ENCODE data around the gene EAF2. TPM values are rescaled to one million over a fixed set of nuclear protein-coding genes. Genes with fewer than 3 reads are reported as not detected.
"Not testable (repeated sequence)": the region's sequence is repeated elsewhere in the genome, so short reads cannot be mapped to it uniquely, and the experiment has no call there.

EAF2 gene
- total and polyA plus RNA-seq, 2 of the 13 experiments (the other 11 are each of a cell fraction or from before 2014, with no cell fraction given): 4.0 to 14.6 TPM

GRCh38 chr3:121855555-121855954 lies 20.5 kb downstream of the EAF2 start:
- ChIA-PET POLR2A (no interaction called here), CTCF (ENCODE audit: low intra/inter-chr PET ratio, low total read pairs) (interaction anchor here (1.6 kb wide), 1 partner anchor 140 kb away, joined by 4 read pairs; no protein-coding TSS in a partner anchor)
- TF ChIP-seq CTCF (CRISPR knock-in tag; IDR thresholded peaks at IDR 0.05) (peak; percentile 57), ONECUT2 (CRISPR knock-in tag; IDR thresholded peaks at IDR 0.05) (no peak), STAG1 (CRISPR knock-in tag; IDR thresholded peaks at IDR 0.05) (peak; percentile 59)
- no peak overlapping the region for H3K4me3 ChIP-seq (replicated peaks in 1 of 3; ENCODE audit: insufficient read depth in 1 of 3, low read depth in 2 of 3, low read length in 3 of 3)
- BruUV-seq (replicated peaks): no TSS peak
- ATAC-seq (0 out of 3 replicates have a peak, but pooled peaks have one; percentile 34), DNase-seq (ENCODE audit: low spot score) (peak; percentile 15), FAIRE-seq (no peak)
- WGBS (ENCODE audit: low lambda C conversion rate): 71% methylated on average over 5 of the region's 5 CpGs
- H3K4me2 ChIP-seq (ENCODE audit: low read depth, low read length): no peak overlapping the region
- no peaks in the 10 kb centered on the region for H3K4me1 ChIP-seq (ENCODE audit: insufficient read depth, low read length)
- H2AFZ ChIP-seq (ENCODE audit: low read length): no peak overlapping the region
- H4K20me1 ChIP-seq (ENCODE audit: insufficient read depth, low read length): no peaks in the 10 kb centered on the region
- H3K27ac ChIP-seq (ENCODE audit: extremely low read length, insufficient read depth, low read length): no peak overlapping the region
- H3K36me3 ChIP-seq (replicated peaks in 1 of 2; ENCODE audit: control insufficient read depth in 1 of 2, insufficient read depth in 2 of 2, low read length in 2 of 2): no peaks in the 10 kb centered on the region; a peak in 1 of 5 replicates
- no peaks in the 10 kb centered on the region for H3K79me2 ChIP-seq (ENCODE audit: insufficient read depth, low read length)
- no peaks in the 10 kb centered on the region for H3K27me3 ChIP-seq (ENCODE audit: control insufficient read depth in 1 of 2, insufficient read depth in 2 of 2, low read length in 2 of 2)
- H3K9ac ChIP-seq (ENCODE audit: insufficient read depth, low read depth, low read length): no peak overlapping the region
- in situ Hi-C loops (cut with HindIII; ENCODE audit: extremely low pct_ligation_motif_present, low pct_unique_long_range_greater_than_20kb) (no loop called here), intact Hi-C loops (cut with micrococcal nuclease; ENCODE audit: unreplicated experiment) (loop anchor here (1.0 kb wide), 1 partner anchor 140 kb away; no protein-coding TSS in a partner anchor)
- H3K9me3 ChIP-seq (ENCODE audit: low read length): no peaks in the 10 kb centered on the region

GRCh38 chr3:121857778-121858177 lies 22.8 kb downstream of the EAF2 start:
- intact Hi-C loops (cut with micrococcal nuclease; ENCODE audit: unreplicated experiment): not testable (repeated sequence)

GRCh38 chr3:121863247-121863646 lies 28.2 kb downstream of the EAF2 start:
- H3K27me3 ChIP-seq (ENCODE audit: control insufficient read depth in 1 of 2, insufficient read depth in 2 of 2, low read length in 2 of 2); H3K4me3 ChIP-seq (replicated peaks in 1 of 3; ENCODE audit: insufficient read depth in 1 of 3, low read depth in 2 of 3, low read length in 3 of 3); H3K27ac ChIP-seq (ENCODE audit: extremely low read length, insufficient read depth, low read length); in situ Hi-C loops (cut with HindIII; ENCODE audit: extremely low pct_ligation_motif_present, low pct_unique_long_range_greater_than_20kb); intact Hi-C loops (cut with micrococcal nuclease; ENCODE audit: unreplicated experiment); H3K4me2 ChIP-seq (ENCODE audit: low read depth, low read length); FAIRE-seq; DNase-seq (ENCODE audit: low spot score); ATAC-seq; H3K36me3 ChIP-seq (replicated peaks in 1 of 2; ENCODE audit: control insufficient read depth in 1 of 2, insufficient read depth in 2 of 2, low read length in 2 of 2); POLR2A ChIA-PET; H4K20me1 ChIP-seq (ENCODE audit: insufficient read depth, low read length); H3K4me1 ChIP-seq (ENCODE audit: insufficient read depth, low read length); H3K79me2 ChIP-seq (ENCODE audit: insufficient read depth, low read length); H2AFZ ChIP-seq (ENCODE audit: low read length); CTCF ChIA-PET (ENCODE audit: low intra/inter-chr PET ratio, low total read pairs); H3K9me3 ChIP-seq (ENCODE audit: low read length); H3K9ac ChIP-seq (ENCODE audit: insufficient read depth, low read depth, low read length); BruUV-seq (replicated peaks): not testable (repeated sequence)
- 95% methylated on average over 6 of the region's 9 CpGs for WGBS (ENCODE audit: low lambda C conversion rate)

More at GRCh38 chr3:121857778-121858177, 22.8 kb downstream of the EAF2 start:
- H3K4me3 ChIP-seq (replicated peaks in 1 of 3; ENCODE audit: insufficient read depth in 1 of 3, low read depth in 2 of 3, low read length in 3 of 3); H3K79me2 ChIP-seq (ENCODE audit: insufficient read depth, low read length); CTCF ChIA-PET (ENCODE audit: low intra/inter-chr PET ratio, low total read pairs); H3K4me2 ChIP-seq (ENCODE audit: low read depth, low read length); H3K4me1 ChIP-seq (ENCODE audit: insufficient read depth, low read length); H3K36me3 ChIP-seq (replicated peaks in 1 of 2; ENCODE audit: control insufficient read depth in 1 of 2, insufficient read depth in 2 of 2, low read length in 2 of 2); H4K20me1 ChIP-seq (ENCODE audit: insufficient read depth, low read length); H3K9me3 ChIP-seq (ENCODE audit: low read length); BruUV-seq (replicated peaks); POLR2A ChIA-PET; H2AFZ ChIP-seq (ENCODE audit: low read length); FAIRE-seq; H3K27me3 ChIP-seq (ENCODE audit: control insufficient read depth in 1 of 2, insufficient read depth in 2 of 2, low read length in 2 of 2); H3K9ac ChIP-seq (ENCODE audit: insufficient read depth, low read depth, low read length); in situ Hi-C loops (cut with HindIII; ENCODE audit: extremely low pct_ligation_motif_present, low pct_unique_long_range_greater_than_20kb); H3K27ac ChIP-seq (ENCODE audit: extremely low read length, insufficient read depth, low read length); ATAC-seq; DNase-seq (ENCODE audit: low spot score): not testable (repeated sequence)
- WGBS (ENCODE audit: low lambda C conversion rate): 89% methylated on average over 3 of the region's 5 CpGs

Data from HepG2 (cell line).